Measurements from ENCODE around the gene PSMD6.

PSMD6 gene

DNA sequence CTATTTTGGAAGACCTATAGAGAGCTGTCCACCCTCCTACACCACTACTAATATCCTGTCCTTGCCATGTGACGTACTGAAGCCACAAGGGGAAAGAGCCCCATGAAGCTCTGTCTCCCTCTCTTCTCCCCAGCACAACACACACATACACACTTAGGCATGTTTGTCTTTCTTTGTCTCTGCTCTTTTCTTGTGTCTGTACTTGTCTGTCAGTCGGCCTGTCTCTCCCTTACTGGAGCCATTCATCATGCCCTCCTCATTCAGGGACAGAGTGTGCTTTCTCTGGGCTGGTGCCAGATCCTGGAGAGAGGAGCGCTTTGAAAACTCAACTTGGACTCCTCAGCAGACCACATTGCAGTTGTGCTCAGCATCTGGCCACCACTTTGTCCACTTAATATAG, 47.6 kb downstream of the PSMD6 start:
- no peak for DNase-seq

DNA sequence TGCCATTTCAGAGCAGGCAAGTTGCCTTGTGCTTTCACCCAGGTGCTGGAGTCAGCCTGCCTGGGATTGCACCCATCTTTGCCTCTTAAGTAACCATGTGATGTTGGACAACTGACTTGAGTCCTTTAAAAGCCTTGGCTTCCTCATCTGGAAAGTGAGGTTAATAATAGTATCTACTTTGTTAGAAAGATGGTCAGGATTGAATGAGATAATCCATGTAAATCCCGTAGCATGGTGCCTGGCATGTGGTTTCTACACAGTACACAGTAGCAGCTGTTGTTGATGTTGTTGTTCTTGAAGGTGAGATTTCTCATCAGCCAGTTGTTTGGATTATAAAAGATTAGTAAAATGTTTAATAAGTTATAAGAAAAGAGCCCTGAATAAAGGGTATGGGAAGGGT, 48.8 kb downstream of the PSMD6 start:
- DNase-seq: no peak

DNA sequence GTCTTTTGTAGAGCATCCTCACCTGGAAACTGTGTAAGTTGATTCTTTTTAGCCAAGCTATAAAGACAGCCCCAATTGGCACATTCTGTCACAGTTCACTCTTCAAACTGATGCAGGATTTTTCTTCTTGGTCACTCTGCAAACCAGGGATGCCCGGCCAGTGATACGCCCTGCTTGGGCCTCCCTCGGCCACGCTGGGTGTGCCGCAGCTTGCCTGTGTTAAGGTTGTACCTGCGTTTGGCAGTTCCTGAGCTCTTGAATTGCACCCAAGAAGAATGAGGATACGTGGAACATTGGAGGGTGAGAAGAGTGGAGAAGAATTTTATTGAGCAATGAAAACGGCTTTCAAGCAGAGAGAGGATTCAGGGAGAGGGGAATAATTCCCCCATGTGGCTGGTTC, 49.9 kb downstream of the PSMD6 start:
- no peak for DNase-seq

DNA sequence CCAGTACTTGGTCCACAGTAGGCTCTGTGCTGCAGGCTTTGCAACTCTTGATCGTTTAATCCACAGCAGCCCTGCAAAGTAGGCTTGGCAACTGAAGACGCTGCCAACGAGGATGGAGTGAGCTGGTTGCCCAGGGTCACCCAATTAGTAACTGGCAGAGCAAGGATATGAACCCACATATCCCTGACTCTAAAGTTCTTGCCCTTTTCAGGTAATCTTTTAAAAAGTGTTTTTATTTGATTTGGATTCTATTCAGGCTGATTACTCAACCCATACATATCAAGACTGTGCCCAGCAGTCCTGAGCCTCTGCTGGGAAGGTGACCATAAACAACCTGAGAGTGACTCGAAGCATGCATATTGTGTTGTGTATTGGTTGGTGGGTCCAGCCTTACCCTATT, 50.3 kb downstream of the PSMD6 start:
- DNase-seq: no peak

DNA sequence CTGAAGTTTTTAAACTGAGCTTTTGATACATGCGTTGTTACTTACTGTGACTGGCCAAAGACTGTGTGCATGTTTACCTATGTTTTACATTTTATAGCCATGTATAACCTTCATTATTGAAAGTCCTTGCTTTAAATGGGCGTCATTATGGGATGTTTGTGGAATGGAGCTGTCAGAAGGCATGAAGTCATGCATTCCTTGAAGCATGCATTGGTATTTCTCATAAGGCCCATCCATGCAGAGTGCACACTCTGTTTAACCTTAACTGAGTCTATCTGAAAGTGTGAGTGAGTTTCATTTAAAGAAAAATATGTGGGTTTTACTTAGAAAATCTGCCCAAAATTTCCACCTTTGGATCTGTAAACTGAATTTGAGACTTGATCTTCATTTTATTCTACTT, 51.1 kb downstream of the PSMD6 start:
- no peak for DNase-seq

DNA sequence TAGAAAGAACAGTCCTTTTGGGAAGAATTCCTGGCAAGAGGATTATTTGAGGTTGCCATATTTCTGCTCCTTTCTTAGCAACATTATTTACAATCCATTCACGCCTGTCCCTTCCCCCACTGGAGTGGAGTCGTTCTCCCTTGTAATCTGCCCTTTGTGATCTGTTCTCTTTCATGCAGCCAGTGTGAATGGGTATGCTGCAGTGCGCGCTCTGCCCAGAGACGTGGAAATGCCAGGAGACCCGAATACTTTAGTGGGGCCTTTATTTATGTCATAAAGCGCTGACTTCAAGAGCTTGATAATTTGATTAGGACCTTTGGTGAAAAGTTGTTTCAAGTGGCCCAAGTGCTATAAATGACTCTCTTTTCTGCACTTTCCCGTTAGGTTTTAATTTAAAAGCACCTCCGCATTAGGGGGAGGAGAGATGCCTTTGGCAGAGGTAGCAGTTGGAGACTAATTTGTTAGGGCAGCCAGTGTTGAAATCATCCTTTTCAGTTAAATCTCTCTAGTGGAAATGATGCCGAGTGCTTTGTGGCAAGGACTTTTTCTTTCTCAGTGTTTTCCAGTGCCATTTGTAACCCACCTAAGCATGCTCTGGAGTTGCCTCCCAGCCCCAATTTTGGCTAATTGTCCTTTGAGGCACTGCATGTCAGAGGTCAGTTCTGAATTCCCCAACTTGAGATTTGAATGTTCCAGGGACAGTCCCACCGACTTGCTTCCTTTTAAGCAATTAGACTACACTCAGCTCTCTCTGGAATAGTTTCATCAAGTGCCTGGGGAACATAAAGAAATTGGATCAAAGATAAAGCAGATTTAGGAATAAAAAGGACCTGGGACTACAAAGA, 52.4 kb downstream of the PSMD6 start:
- no peak for DNase-seq

DNA sequence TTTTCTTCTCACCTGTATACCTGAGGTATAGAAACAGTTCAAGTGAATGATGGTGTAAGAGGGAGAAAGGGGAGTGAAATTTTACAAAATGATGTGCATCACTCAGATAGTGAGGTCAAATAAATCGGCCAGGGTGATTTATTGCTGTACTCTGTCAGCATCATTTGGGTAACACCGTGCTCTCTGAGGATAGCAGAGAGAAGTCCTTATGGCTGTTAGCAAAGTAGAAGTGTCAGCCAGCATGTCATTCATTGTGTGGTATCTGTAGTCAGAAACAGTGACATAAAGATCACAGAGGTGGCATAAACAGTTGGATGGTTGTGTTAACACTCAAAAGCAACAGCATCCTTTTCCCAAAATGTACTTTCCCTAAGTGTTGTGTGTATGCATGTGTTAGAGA, 53.4 kb downstream of the PSMD6 start:
- DNase-seq: no peak

DNA sequence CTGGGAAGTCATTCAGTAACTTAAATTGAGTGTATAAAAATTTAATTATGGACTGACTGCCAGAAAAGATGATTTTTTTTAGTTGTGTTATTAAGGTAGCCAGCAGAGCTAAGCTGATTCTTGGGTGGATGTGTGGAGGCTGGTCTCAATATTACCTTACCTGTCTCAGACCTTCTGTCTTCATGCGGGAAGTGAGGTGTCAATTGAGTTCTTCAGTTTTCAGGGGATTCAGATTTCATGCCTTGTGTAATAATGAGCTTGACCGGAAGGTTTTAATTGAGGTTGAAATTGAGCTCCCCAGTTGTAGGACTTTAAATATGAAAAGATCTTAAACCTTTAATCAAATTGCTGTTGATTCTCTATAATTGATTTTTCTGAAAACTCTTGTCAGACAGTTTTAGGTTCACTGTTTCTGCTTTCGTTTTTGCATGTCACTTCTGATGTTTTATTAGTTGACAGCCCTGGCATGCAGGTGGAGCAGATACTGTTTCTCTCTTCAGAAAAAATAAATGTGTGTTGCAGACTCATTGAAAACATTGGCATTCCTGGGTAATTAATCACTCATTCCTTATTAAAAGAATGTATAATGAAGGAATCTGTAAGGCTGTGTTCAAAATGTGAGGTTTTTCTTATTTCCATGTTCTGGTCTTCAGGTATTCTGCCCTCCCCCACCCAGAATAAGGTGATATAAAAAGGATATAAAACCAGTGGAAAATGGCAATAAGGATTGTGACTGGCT, 54.5 kb downstream of the PSMD6 start:
- DNase-seq: no peak

DNA sequence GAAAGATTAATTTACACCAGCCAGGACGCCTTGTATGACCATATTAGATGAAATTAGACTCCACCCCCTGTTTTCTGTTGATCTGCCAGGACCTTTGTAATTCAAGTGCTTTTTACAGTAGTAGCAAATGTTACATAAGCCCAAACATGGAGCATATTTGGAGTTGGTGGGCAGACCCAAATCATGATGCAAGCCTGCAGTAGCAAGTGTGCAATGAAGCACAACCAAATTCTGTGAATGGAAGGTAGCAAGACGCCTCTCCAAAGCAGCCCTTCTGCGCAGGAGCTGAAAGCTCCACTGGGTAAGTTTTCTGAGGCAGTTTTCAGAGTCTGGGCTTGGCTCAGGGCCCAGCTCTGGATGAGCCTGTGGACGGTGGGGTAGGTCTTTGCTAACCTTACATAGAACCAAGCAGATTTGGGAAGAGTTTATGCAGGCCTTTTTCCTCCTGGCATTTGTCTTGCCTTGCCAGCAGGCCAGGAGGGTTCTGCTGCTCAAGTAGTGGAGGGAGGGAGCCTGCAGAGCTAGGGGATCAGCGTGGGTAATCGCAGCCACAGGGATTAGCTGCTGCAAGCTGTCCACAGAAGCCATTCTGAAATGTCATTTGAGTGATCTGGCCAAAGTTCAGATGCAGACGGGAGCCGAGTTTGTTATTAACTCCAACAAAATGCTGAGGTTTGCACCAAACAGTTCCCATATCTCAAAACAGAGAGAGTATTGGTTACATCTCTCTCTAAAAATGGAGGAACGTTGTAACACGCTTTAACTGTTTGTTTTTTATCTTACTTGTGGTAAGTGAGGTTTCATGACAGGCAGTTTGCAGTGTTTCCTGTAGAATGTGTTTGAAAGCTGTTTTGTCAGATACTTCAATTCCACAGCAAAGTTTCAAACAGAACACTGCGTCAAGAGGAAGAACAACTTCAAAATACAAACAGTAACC, 55.4 kb downstream of the PSMD6 start:
- no peak for DNase-seq

DNA sequence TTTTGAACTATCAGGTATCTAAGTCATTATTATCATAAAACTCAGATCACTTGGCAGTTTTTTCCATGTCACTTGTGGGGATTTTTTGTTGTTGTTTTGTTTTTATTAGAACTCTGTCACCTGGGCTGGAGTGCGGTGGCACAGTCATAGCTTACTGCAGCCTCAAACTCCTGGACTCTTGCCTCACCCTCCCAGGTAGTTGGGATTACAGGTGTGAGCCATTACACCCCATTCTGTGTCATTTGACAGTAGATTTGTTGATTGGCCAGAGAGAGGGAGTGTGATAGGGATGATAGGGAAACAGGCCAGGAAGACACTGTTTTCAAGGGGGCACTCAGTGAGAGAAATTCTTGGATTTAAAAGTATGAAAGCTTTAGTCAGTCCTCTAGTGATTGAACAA, 56.4 kb downstream of the PSMD6 start:
- no peak for DNase-seq

DNA sequence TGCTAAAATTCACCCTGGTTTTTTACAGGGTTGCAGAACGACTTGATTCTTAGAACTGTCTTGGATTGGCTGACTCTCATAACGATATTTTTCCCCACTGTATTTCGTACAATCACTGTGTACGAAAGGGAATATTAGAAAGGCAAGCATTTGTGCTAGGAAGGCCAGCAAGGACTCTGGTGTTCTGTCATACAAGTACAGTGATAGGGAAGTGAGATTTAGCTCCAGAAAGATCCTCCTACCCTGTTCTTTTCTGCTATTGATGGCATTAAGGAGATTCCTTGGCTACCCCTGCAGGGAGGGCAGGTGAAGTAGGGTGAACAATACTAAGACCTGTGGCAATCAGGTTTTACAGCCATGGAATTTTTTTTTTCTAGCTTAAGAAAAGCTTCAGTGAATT, 57.3 kb downstream of the PSMD6 start:
- no peak for DNase-seq

DNA sequence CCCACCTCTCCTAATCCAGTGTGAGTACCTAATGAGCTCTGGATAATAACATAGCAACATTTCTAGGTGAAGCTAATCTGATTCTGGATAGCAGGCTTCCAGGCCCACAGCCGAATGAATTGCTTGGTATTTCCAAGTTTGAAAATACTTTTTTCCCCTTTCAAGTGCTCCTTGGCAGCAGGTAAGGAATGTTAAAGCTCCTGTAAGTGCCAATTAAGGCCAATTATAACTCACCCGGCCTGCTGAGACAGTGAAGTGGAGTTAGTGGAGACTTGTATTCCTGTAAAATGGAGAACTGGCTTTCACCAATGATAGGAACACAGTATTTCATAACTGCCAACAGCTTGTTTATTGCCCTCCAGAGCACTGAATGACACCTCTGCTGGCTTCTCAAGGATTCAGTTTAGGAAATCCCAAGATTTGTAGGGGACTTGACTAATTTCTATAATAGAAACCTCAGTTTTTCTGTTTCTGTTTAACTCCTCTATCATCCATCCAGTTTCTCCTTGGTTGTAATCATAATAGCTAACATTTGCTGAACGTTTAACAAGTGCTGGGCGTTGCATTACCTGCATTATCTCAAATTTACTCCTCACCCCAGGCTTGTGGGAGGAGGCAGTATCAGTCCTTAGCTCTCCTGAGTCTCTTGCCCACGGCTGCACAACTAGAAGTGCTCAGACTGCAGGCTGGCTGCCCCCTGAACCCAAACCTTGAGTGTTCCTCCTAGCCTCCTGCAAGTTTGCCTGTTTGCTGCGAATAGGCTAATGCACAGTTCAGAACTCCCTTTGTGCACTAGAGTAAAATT, 58.4 kb downstream of the PSMD6 start:
- DNase-seq: no peak

DNA sequence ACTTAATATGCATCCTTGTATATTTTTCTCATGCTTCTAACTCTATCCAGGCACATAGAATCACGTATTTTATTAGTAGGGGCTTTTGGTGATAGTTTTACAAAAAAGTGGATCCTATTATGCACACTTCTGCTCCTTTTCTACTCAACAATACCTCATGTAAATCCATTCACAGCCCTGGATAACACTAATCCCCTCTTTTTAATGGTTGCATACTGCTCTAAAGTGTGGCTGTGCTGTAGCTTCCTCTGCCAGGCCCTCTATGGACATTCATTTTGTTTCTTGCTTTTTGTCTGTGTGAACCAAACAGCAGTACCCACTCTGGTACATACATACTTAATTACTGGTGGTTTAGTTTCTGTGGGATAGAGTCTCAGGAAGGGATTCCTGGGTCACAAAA, 59.8 kb downstream of the PSMD6 start:
- no peak for DNase-seq

DNA sequence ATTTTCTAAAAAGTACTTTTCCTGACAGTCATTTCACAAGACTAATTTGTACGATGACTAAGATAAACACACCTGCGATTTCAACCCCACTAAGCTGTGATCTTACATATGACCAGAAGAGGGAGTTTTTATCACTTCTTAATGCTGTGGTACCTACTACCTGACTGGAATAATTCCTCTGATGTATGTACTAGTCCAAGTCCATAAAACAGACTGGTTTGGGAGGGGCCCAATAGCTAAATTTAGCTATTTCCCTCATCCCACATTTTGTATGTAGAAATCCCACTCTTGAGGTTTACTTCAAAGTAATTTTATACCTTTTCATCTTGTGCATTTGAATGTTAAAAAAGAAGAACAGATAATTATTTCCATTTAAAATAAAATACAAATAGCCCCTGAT, 61.4 kb downstream of the PSMD6 start:
- no peak for DNase-seq

All from activated CD4-positive, CD25-positive, alpha-beta regulatory T cell (primary cell).